K562 (cell line): ENCODE measurements around the gene VKORC1. TPM values are rescaled to one million over a fixed set of nuclear protein-coding genes. Genes with fewer than 3 reads are reported as not detected.

Experiments
- ASH1L ChIP-seq: fragments of 450-650 bp; IDR thresholded peaks from 2 replicates; pipeline ENCODE4 v1.6.1; 2018; ENCODE audit warnings: borderline replicate concordance, mild to moderate bottlenecking, low read depth; ENCODE audit not compliant: partially characterized antibody
- BRCA1 ChIP-seq, 2 experiments: fragments of 450-650 bp in 1 of 2; sonication (generic) in 1 of 2; formaldehyde crosslinking in 1 of 2; IDR thresholded peaks; 2 replicates each; pipeline versions ENCODE4 v1.5.0 to v1.6.1; 2017 to 2020; ENCODE audit warnings: mild to moderate bottlenecking in 1 of 2, missing genetic modification reagents in 1 of 2
- CC2D1A ChIP-seq: fragments of 450-650 bp; IDR thresholded peaks from 2 replicates; pipeline ENCODE4 v1.6.1; 2017; ENCODE audit warnings: mild to moderate bottlenecking
- HEY1 ChIP-seq: fragments of 250-450 bp; sonication (Bioruptor Pico); IDR thresholded peaks from 2 replicates; pipeline ENCODE4 v1.5.0; 2020; ENCODE audit warnings: mild to moderate bottlenecking, moderate library complexity, borderline replicate concordance
- ILK ChIP-seq: fragments of 450-650 bp; IDR thresholded peaks from 2 replicates; pipeline ENCODE4 v1.6.1; 2016; ENCODE audit warnings: missing genetic modification characterization, low read depth, mild to moderate bottlenecking, missing compliant biosample characterization, moderate library complexity, borderline replicate concordance
- KDM2B ChIP-seq: fragments of 250-450 bp; sonication (Bioruptor Pico); IDR thresholded peaks from 2 replicates; pipeline ENCODE4 v1.8.0; 2021; ENCODE audit warnings: mild to moderate bottlenecking, moderate library complexity
- KLF10 ChIP-seq: fragments of 250-450 bp; sonication (Bioruptor Pico); IDR thresholded peaks from 2 replicates; pipeline ENCODE4 v1.6.1; 2021; ENCODE audit warnings: matching md5 sums
- MCM5 ChIP-seq: fragments of 450-650 bp; IDR thresholded peaks from 2 replicates; pipeline ENCODE4 v1.6.1; 2016; ENCODE audit warnings: low read depth
- NELFE ChIP-seq: IDR thresholded peaks from 2 replicates; pipeline ENCODE4 v1.6.1; 2011; ENCODE audit warnings: mild to moderate bottlenecking; ENCODE audit not compliant: insufficient read depth, insufficient read length
- RFX5 ChIP-seq: IDR thresholded peaks from 2 replicates; pipeline ENCODE4 v1.6.1; 2011; ENCODE audit warnings: low read depth, mild to moderate bottlenecking, improper control_type of control experiment, low read length
- SPI1 ChIP-seq: IDR thresholded peaks from 2 replicates; pipeline ENCODE4 v1.6.1; 2011; ENCODE audit warnings: low read depth, low read length, control low read depth, borderline replicate concordance
- polyA plus RNA-seq, 8 experiments: library from polyadenylated mRNA; depleted of rRNA in 4 of 8; stranded (reverse) in 5 of 8; unstranded in 3 of 8; fragments of >200 nt; fragmentation: Nextera tagmentation in 2 of 8; fragmentation: Illumina TruSeq in 1 of 8; extraction: Ambion mirVana in 2 of 8; extraction: Trizol in 1 of 8; gene quantifications; 2 replicates each; pipeline versions ENCODE4 v1.2.1 to v1.2.3, GENCODE V29; 2011 to 2014; ENCODE audit warnings: inconsistent platforms in 1 of 8, missing spikeins in 1 of 8
- total RNA-seq, 7 experiments: library from RNA; depleted of rRNA in 6 of 7; stranded (reverse); fragments of >200 nt in 6 of 7; fragmentation: Illumina TruSeq in 2 of 7; extraction: Trizol in 2 of 7; gene quantifications; 2 replicates each; pipeline versions ENCODE4 v1.2.1 to v1.2.3, GENCODE V29; 2011 to 2021; ENCODE audit warnings: low replicate concordance in 1 of 7
- TF ChIP-seq, protein P1 (sequence below): fragments of 250-450 bp; sonication (Bioruptor Pico); IDR thresholded peaks from 2 replicates; pipeline ENCODE4 v1.8.0; 2022; ENCODE audit warnings: inconsistent platforms, mild to moderate bottlenecking, moderate library complexity, borderline replicate concordance
- TF ChIP-seq, protein P2 (sequence below): sonication (generic); formaldehyde crosslinking; IDR thresholded peaks from 2 replicates; pipeline ENCODE4 v1.8.0; 2022; ENCODE audit warnings: missing genetic modification reagents, mild to moderate bottlenecking, borderline replicate concordance
- TF ChIP-seq, protein P3 (sequence below): fragments of 200-800 bp; sonication (Bioruptor generic); IDR thresholded peaks from 2 replicates; pipeline ENCODE4 v1.6.1; 2016; ENCODE audit warnings: missing genetic modification characterization, missing compliant biosample characterization
- TF ChIP-seq, protein P4 (sequence below): fragments of 200-400 bp; formaldehyde crosslinking; IDR thresholded peaks from 2 replicates; pipeline ENCODE4 v1.6.1; 2017; ENCODE audit warnings: mild to moderate bottlenecking, low read depth, low read length, moderate library complexity

The VKORC1 gene
- total and polyA plus RNA-seq, 9 of the 15 experiments (the other 6 are each of a cell fraction or from before 2014, with no cell fraction given), result 30.0 to 119 (median 62.1) TPM

DNA sequence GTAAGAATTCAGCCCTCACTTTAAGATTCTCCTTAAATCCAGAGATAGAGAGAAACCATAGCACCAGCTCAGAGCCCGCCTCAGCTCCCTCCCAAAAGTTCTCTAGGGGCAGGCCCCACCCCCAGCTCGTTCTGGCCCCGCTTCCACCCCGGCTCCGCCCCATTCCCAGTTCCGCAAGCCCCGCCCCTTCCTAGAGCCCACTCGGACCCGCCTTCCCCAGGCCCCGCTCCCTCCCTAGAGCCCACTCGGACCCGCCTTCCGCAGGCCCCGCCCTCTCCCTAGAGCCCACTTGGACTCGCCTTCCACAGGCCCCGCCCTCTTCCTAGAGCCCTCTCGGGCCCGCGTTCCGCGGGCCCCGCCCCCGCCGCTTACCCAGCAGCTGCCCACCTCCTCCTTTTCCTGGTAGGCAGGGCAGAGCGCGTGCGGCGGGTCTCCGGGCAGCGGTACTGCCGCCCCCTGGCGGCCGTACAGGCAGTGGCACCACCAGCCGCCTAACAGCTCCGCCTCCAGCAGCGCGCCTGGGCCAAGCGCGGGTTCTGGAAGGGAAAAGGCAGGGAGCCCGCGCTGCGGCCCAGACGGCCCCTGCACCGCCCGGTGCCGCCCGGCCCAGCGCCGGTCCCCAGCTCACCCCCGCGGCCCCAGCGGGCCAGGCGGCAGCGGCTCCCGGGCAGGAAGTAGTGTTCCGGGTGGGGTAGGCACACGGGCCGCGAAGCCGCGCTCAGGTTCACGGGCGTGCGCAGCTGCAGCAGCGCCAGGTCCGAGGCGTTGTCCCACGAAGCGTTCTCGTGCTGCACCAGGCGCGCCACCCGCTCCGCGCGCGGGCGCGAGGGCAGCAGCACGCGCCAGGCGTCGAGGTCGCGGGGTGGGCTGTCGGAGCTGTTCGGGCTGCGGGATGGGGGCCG is 47.8 kb upstream of the VKORC1 start (continued):
- TF ChIP-seq, protein P1, sequence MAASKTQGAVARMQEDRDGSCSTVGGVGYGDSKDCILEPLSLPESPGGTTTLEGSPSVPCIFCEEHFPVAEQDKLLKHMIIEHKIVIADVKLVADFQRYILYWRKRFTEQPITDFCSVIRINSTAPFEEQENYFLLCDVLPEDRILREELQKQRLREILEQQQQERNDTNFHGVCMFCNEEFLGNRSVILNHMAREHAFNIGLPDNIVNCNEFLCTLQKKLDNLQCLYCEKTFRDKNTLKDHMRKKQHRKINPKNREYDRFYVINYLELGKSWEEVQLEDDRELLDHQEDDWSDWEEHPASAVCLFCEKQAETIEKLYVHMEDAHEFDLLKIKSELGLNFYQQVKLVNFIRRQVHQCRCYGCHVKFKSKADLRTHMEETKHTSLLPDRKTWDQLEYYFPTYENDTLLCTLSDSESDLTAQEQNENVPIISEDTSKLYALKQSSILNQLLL, result no peak
- TF ChIP-seq KLF10 (CRISPR knock-in tag) (no peak), RFX5 (no peak), HEY1 (CRISPR knock-in tag) (no peak), MCM5 (no peak), ILK (tag) (no peak), BRCA1 (IDR thresholded peaks at IDR 0.05) (no peak), BRCA1 (CRISPR knock-in tag; IDR thresholded peaks at IDR 0.05) (no peak), ASH1L (no peak), KDM2B (CRISPR knock-in tag) (no peak), SPI1 (peak; percentile 35; the same call in 1 of the 2 replicates), NELFE (no peak), CC2D1A (no peak)
- TF ChIP-seq, protein P2, sequence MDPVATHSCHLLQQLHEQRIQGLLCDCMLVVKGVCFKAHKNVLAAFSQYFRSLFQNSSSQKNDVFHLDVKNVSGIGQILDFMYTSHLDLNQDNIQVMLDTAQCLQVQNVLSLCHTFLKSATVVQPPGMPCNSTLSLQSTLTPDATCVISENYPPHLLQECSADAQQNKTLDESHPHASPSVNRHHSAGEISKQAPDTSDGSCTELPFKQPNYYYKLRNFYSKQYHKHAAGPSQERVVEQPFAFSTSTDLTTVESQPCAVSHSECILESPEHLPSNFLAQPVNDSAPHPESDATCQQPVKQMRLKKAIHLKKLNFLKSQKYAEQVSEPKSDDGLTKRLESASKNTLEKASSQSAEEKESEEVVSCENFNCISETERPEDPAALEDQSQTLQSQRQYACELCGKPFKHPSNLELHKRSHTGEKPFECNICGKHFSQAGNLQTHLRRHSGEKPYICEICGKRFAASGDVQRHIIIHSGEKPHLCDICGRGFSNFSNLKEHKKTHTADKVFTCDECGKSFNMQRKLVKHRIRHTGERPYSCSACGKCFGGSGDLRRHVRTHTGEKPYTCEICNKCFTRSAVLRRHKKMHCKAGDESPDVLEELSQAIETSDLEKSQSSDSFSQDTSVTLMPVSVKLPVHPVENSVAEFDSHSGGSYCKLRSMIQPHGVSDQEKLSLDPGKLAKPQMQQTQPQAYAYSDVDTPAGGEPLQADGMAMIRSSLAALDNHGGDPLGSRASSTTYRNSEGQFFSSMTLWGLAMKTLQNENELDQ (CRISPR knock-in tag), result no peak
- TF ChIP-seq, protein P3, sequence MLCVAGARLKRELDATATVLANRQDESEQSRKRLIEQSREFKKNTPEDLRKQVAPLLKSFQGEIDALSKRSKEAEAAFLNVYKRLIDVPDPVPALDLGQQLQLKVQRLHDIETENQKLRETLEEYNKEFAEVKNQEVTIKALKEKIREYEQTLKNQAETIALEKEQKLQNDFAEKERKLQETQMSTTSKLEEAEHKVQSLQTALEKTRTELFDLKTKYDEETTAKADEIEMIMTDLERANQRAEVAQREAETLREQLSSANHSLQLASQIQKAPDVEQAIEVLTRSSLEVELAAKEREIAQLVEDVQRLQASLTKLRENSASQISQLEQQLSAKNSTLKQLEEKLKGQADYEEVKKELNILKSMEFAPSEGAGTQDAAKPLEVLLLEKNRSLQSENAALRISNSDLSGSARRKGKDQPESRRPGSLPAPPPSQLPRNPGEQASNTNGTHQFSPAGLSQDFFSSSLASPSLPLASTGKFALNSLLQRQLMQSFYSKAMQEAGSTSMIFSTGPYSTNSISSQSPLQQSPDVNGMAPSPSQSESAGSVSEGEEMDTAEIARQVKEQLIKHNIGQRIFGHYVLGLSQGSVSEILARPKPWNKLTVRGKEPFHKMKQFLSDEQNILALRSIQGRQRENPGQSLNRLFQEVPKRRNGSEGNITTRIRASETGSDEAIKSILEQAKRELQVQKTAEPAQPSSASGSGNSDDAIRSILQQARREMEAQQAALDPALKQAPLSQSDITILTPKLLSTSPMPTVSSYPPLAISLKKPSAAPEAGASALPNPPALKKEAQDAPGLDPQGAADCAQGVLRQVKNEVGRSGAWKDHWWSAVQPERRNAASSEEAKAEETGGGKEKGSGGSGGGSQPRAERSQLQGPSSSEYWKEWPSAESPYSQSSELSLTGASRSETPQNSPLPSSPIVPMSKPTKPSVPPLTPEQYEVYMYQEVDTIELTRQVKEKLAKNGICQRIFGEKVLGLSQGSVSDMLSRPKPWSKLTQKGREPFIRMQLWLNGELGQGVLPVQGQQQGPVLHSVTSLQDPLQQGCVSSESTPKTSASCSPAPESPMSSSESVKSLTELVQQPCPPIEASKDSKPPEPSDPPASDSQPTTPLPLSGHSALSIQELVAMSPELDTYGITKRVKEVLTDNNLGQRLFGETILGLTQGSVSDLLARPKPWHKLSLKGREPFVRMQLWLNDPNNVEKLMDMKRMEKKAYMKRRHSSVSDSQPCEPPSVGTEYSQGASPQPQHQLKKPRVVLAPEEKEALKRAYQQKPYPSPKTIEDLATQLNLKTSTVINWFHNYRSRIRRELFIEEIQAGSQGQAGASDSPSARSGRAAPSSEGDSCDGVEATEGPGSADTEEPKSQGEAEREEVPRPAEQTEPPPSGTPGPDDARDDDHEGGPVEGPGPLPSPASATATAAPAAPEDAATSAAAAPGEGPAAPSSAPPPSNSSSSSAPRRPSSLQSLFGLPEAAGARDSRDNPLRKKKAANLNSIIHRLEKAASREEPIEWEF, result no peak
- TF ChIP-seq, protein P4, sequence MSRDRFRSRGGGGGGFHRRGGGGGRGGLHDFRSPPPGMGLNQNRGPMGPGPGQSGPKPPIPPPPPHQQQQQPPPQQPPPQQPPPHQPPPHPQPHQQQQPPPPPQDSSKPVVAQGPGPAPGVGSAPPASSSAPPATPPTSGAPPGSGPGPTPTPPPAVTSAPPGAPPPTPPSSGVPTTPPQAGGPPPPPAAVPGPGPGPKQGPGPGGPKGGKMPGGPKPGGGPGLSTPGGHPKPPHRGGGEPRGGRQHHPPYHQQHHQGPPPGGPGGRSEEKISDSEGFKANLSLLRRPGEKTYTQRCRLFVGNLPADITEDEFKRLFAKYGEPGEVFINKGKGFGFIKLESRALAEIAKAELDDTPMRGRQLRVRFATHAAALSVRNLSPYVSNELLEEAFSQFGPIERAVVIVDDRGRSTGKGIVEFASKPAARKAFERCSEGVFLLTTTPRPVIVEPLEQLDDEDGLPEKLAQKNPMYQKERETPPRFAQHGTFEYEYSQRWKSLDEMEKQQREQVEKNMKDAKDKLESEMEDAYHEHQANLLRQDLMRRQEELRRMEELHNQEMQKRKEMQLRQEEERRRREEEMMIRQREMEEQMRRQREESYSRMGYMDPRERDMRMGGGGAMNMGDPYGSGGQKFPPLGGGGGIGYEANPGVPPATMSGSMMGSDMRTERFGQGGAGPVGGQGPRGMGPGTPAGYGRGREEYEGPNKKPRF, result no peak
